Measurements from ENCODE around the gene CMTM3. TPM values are rescaled to one million over a fixed set of nuclear protein-coding genes. Genes with fewer than 3 reads are reported as not detected.

The CMTM3 gene
- total RNA-seq, 1 donor from 2014 or later: 48.2 TPM

GRCh38 chr16:66650707-66651473 is 46.4 kb downstream of the CMTM3 start:
- TF ChIP-seq CTCF (IDR thresholded peaks at IDR 0.05; ENCODE audit: unreplicated experiment): peak; percentile 92
- Mint-ChIP-seq H3K27ac (no peak overlapping the region), H3K4me1 (ENCODE audit: low read depth) (peaks cover 19% of the 10 kb centered on the region), H3K27me3 (no peaks in the 10 kb centered on the region), H3K9me3 (ENCODE audit: low read depth) (no peaks in the 10 kb centered on the region), H3K36me3 (ENCODE audit: insufficient read depth) (no peaks in the 10 kb centered on the region), H3K4me3 (ENCODE audit: low read depth) (no peak overlapping the region)
- DNase-seq (ENCODE audit: low spot score, unreplicated experiment): peak; percentile 64

- Mint-ChIP-seq H3K9me3 (ENCODE audit: low read depth) (no peaks in the 10 kb centered on the region), H3K4me1 (ENCODE audit: low read depth) (peaks cover 19% of the 10 kb centered on the region), H3K27me3 (no peaks in the 10 kb centered on the region), H3K4me3 (ENCODE audit: low read depth) (no peak overlapping the region), H3K36me3 (ENCODE audit: insufficient read depth) (no peaks in the 10 kb centered on the region), H3K27ac (no peak overlapping the region)
- no peak for TF ChIP-seq CTCF (IDR thresholded peaks at IDR 0.05; ENCODE audit: unreplicated experiment)
- no peak for DNase-seq (ENCODE audit: low spot score, unreplicated experiment)
These were observed 46.9 kb downstream of the CMTM3 start for GRCh38 chr16:66651474-66651765.

GRCh38 chr16:66651965-66652364 is 47.5 kb downstream of the CMTM3 start:
- no peak for TF ChIP-seq CTCF (IDR thresholded peaks at IDR 0.05; ENCODE audit: unreplicated experiment)
- H3K36me3 Mint-ChIP-seq (ENCODE audit: insufficient read depth): no peaks in the 10 kb centered on the region
- H3K4me1 Mint-ChIP-seq (ENCODE audit: low read depth): peaks cover 19% of the 10 kb centered on the region
- no peaks in the 10 kb centered on the region for H3K9me3 Mint-ChIP-seq (ENCODE audit: low read depth)
- no peak for DNase-seq (ENCODE audit: low spot score, unreplicated experiment)
- H3K27me3 Mint-ChIP-seq: no peaks in the 10 kb centered on the region
- H3K4me3 Mint-ChIP-seq (ENCODE audit: low read depth): no peak overlapping the region
- peak overlapping the region; percentile 42 for H3K27ac Mint-ChIP-seq

- DNase-seq (ENCODE audit: low spot score, unreplicated experiment): no peak
- no peaks in the 10 kb centered on the region for H3K27me3 Mint-ChIP-seq
- no peak overlapping the region for H3K4me3 Mint-ChIP-seq (ENCODE audit: low read depth)
- H3K27ac Mint-ChIP-seq: no peak overlapping the region
- peaks cover 19% of the 10 kb centered on the region for H3K4me1 Mint-ChIP-seq (ENCODE audit: low read depth)
- no peaks in the 10 kb centered on the region for H3K9me3 Mint-ChIP-seq (ENCODE audit: low read depth)
- no peak for TF ChIP-seq CTCF (IDR thresholded peaks at IDR 0.05; ENCODE audit: unreplicated experiment)
- H3K36me3 Mint-ChIP-seq (ENCODE audit: insufficient read depth): no peaks in the 10 kb centered on the region
These were observed 48.3 kb downstream of the CMTM3 start for GRCh38 chr16:66652661-66653360.

GRCh38 chr16:66653581-66654350 is 49.3 kb downstream of the CMTM3 start:
- no peak for TF ChIP-seq CTCF (IDR thresholded peaks at IDR 0.05; ENCODE audit: unreplicated experiment)
- H3K9me3 Mint-ChIP-seq (ENCODE audit: low read depth): no peaks in the 10 kb centered on the region
- H3K27me3 Mint-ChIP-seq: no peaks in the 10 kb centered on the region
- H3K4me3 Mint-ChIP-seq (ENCODE audit: low read depth): no peak overlapping the region
- no peak overlapping the region for H3K27ac Mint-ChIP-seq
- H3K4me1 Mint-ChIP-seq (ENCODE audit: low read depth): peaks cover 20% of the 10 kb centered on the region
- no peak for DNase-seq (ENCODE audit: low spot score, unreplicated experiment)
- no peaks in the 10 kb centered on the region for H3K36me3 Mint-ChIP-seq (ENCODE audit: insufficient read depth)
